OCI-LY1 (cell line): Measurements from ENCODE around the gene LRRC73.

ENCODE experiments used
- H2AFZ ChIP-seq: fragments of 200-600 bp; sonication (generic), shearing (Covaris generic); 2 replicates; pipeline ENCODE4 v1.6.0; 2014; ENCODE audit warnings: antibody characterized with exemption, mild to moderate bottlenecking, low read length
- H3F3A ChIP-seq: fragments of 200-600 bp; sonication (generic), shearing (Covaris generic); 2 replicates; pipeline ENCODE4 v1.6.0; 2014; ENCODE audit warnings: mild to moderate bottlenecking, antibody characterized with exemption, low read length, moderate library complexity; ENCODE audit not compliant: insufficient read depth
- H3K27ac ChIP-seq: fragments of 200-600 bp; sonication (generic); 2 replicates; pipeline ENCODE4 v1.5.1; 2014; ENCODE audit warnings: low read length, mixed run types, mild to moderate bottlenecking, low read depth; ENCODE audit not compliant: poor library complexity, severe bottlenecking
- H3K27me3 ChIP-seq: fragments of 200-600 bp; sonication (generic); 2 replicates; pipeline ENCODE4 v1.6.0; 2014; ENCODE audit warnings: antibody characterized with exemption, mild to moderate bottlenecking, low read length, moderate library complexity; ENCODE audit not compliant: insufficient read depth
- H3K36me3 ChIP-seq: fragments of 200-600 bp; sonication (generic); 2 replicates; pipeline ENCODE4 v1.6.1; 2014; ENCODE audit warnings: mild to moderate bottlenecking, antibody characterized with exemption, low read length, moderate library complexity, mixed read lengths; ENCODE audit not compliant: insufficient read depth
- H3K4me1 ChIP-seq: fragments of 200-600 bp; sonication (generic); 2 replicates; pipeline ENCODE4 v1.5.1; 2014; ENCODE audit warnings: mild to moderate bottlenecking, low read length, moderate library complexity; ENCODE audit not compliant: insufficient read depth, severe bottlenecking
- H3K4me2 ChIP-seq: fragments of 200-600 bp; sonication (generic), shearing (Covaris generic); 2 replicates; pipeline ENCODE4 v1.6.1; 2014; ENCODE audit warnings: low read length
- H3K4me3 ChIP-seq: fragments of 200-600 bp; sonication (generic); 2 replicates; pipeline ENCODE4 v1.5.1; 2014; ENCODE audit warnings: low read length, low read depth, mild to moderate bottlenecking, mixed read lengths; ENCODE audit not compliant: poor library complexity, severe bottlenecking
- H3K79me2 ChIP-seq: fragments of 200-600 bp; shearing (Covaris generic); 2 replicates; pipeline ENCODE4 v1.6.1; 2016; ENCODE audit warnings: mixed run types, low read length, mixed read lengths; ENCODE audit not compliant: insufficient read depth
- H3K9ac ChIP-seq: fragments of 200-600 bp; sonication (generic), shearing (Covaris generic); 2 replicates; pipeline ENCODE4 v1.6.1; 2014; ENCODE audit warnings: mild to moderate bottlenecking, low read length, mixed read lengths
- H3K9me2 ChIP-seq: fragments of 200-600 bp; sonication (generic), shearing (Covaris generic); 2 replicates; pipeline ENCODE4 v1.6.1; 2014; ENCODE audit warnings: low read depth, mild to moderate bottlenecking, low read length, mixed read lengths
- H3K9me3 ChIP-seq: fragments of 200-600 bp; shearing (Covaris generic); 2 replicates; pipeline ENCODE4 v1.6.1; 2014; ENCODE audit warnings: low read length, mixed read lengths
- H4K20me1 ChIP-seq: fragments of 200-600 bp; sonication (generic), shearing (Covaris generic); 2 replicates; pipeline ENCODE4 v1.6.0; 2016; ENCODE audit warnings: mild to moderate bottlenecking, low read length; ENCODE audit not compliant: insufficient read depth
- EZH2 ChIP-seq: fragments of 200-600 bp; sonication (generic), shearing (Covaris generic); IDR thresholded peaks from 2 replicates; pipeline ENCODE4 v1.8.0; 2017; ENCODE audit warnings: borderline replicate concordance, mixed run types, mild to moderate bottlenecking, antibody characterized with exemption, low read length, moderate library complexity, mixed read lengths
- TF ChIP-seq, protein P1 (sequence below): fragments of 200-600 bp; sonication (generic), shearing (Covaris generic); IDR thresholded peaks from 2 replicates; pipeline ENCODE4 v1.5.1; 2017; ENCODE audit warnings: mild to moderate bottlenecking, antibody characterized with exemption, low read length, moderate library complexity, mixed read lengths

Gene LRRC73

DNA sequence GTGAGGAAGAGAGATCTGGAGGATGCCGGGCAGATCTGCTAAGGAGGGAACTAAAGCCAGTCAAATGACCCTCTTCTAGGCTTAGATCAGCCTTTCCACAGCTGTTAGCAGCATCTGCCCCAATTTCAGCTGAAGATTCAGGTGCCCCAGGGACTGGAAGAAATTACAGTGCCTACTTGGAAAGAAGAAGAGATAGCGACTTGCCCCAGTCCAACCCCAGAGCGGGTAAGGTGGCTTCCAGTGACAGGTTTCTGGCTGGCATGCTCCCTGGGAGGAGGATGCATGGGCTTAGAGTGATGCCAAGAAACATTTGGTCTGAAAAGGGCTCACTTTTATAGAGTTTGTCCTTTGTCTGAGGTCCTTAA is 32.2 kb downstream of the LRRC73 start:
- Histone ChIP-seq H3F3A (no peaks in the 10 kb centered on the region), H3K27ac (peak overlapping the region; percentile 29), H3K9ac (peak overlapping the region; percentile 71), H4K20me1 (no peaks in the 10 kb centered on the region), H3K27me3 (no peaks in the 10 kb centered on the region), H3K9me2 (no peaks in the 10 kb centered on the region), H3K4me3 (peak overlapping the region; percentile 72), H2AFZ (no peak overlapping the region), H3K36me3 (no peaks in the 10 kb centered on the region), H3K4me1 (peaks cover 42% of the 10 kb centered on the region), H3K9me3 (no peaks in the 10 kb centered on the region), H3K79me2 (no peaks in the 10 kb centered on the region), H3K4me2 (peak overlapping the region; percentile 87)
- no peak for TF ChIP-seq EZH2
- TF ChIP-seq, protein P1, sequence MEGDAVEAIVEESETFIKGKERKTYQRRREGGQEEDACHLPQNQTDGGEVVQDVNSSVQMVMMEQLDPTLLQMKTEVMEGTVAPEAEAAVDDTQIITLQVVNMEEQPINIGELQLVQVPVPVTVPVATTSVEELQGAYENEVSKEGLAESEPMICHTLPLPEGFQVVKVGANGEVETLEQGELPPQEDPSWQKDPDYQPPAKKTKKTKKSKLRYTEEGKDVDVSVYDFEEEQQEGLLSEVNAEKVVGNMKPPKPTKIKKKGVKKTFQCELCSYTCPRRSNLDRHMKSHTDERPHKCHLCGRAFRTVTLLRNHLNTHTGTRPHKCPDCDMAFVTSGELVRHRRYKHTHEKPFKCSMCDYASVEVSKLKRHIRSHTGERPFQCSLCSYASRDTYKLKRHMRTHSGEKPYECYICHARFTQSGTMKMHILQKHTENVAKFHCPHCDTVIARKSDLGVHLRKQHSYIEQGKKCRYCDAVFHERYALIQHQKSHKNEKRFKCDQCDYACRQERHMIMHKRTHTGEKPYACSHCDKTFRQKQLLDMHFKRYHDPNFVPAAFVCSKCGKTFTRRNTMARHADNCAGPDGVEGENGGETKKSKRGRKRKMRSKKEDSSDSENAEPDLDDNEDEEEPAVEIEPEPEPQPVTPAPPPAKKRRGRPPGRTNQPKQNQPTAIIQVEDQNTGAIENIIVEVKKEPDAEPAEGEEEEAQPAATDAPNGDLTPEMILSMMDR, result no peak

GRCh38 chr6:43477235-43478007 is 32.7 kb downstream of the LRRC73 start, which contains the start of gene TJAP1:
TSS of gene TJAP1 (plus strand) at chr6:43477570. CDS start at chr6:43499002, 21,432 bp downstream.
- H3K27ac ChIP-seq, result peak within 1 kb of the TSS; percentile 29
- no peaks in the 10 kb centered on the region for H3K27me3 ChIP-seq
- no peaks in the 10 kb centered on the region for H3K79me2 ChIP-seq
- H3K9me3 ChIP-seq, result no peaks in the 10 kb centered on the region
- peak within 1 kb of the TSS; percentile 72 for H3K4me3 ChIP-seq
- no peaks in the 10 kb centered on the region for H3K36me3 ChIP-seq
- H4K20me1 ChIP-seq, result no peaks in the 10 kb centered on the region
- H3F3A ChIP-seq, result no peaks in the 10 kb centered on the region
- H3K4me2 ChIP-seq, result peak within 1 kb of the TSS; percentile 87
- H3K9me2 ChIP-seq, result no peaks in the 10 kb centered on the region
- TF ChIP-seq EZH2, result no peak
- TF ChIP-seq, protein P1, result no peak
- H3K9ac ChIP-seq, result peak within 1 kb of the TSS; percentile 71
- peaks cover 42% of the 10 kb centered on the region for H3K4me1 ChIP-seq
- H2AFZ ChIP-seq, result peak within 1 kb of the TSS; percentile 50

DNA sequence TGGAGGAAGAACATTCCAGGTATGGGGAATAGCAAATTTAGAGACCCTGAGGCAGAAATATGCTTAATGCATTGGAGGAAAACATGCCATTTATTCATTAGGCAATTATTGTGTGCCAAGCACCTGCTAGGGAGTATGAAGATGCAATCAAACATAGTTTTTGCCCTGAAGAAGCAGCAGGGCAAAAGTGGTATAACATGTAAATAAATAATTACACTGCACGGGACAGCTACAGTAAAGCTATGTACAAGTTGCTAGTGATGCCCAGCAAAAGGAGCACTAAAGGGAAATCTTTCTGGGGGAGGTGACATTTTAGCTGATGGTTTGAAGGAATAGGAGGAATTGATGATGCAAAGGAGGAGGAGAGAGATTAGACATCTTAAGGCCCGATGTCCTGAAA is 33.4 kb downstream of the LRRC73 start:
- Histone ChIP-seq H3K4me3 (peak overlapping the region; percentile 72), H3K9me2 (no peaks in the 10 kb centered on the region), H3K27me3 (no peaks in the 10 kb centered on the region), H3K36me3 (no peaks in the 10 kb centered on the region), H3K27ac (no peak overlapping the region), H3K9me3 (no peaks in the 10 kb centered on the region), H3F3A (no peaks in the 10 kb centered on the region), H3K4me1 (peaks cover 36% of the 10 kb centered on the region), H3K79me2 (no peaks in the 10 kb centered on the region), H2AFZ (peak overlapping the region; percentile 50), H3K4me2 (peak overlapping the region; percentile 87), H4K20me1 (no peaks in the 10 kb centered on the region), H3K9ac (peak overlapping the region; percentile 41)
- no peak for TF ChIP-seq EZH2

DNA sequence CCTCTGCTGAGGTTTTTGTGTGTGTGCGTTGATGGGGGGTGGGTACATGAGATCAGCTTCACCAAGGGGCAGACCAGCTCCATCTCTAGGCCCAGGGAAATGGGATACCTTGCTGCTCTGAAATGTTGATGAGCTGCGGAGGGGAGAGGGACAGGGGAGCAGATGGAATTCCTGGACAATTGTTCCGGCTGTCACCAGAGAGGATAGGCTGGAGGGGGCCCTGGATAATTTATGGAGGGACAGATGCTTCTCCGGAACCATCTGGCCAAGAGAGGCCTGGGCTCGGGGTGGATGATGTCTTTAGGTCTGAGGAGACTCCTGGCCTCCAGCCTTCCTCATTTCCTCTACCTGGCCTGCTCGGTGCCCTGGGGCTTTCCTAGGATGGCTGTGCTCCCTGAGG is 34.6 kb downstream of the LRRC73 start:
- H3K36me3 ChIP-seq, result no peaks in the 10 kb centered on the region
- H2AFZ ChIP-seq, result no peak overlapping the region
- TF ChIP-seq EZH2, result no peak
- TF ChIP-seq, protein P1, result no peak
- peaks cover 24% of the 10 kb centered on the region for H3K4me1 ChIP-seq
- H3K9me2 ChIP-seq, result no peaks in the 10 kb centered on the region
- H3F3A ChIP-seq, result no peaks in the 10 kb centered on the region
- no peak overlapping the region for H3K4me3 ChIP-seq
- H3K79me2 ChIP-seq, result no peaks in the 10 kb centered on the region
- no peaks in the 10 kb centered on the region for H3K9me3 ChIP-seq
- H3K4me2 ChIP-seq, result no peak overlapping the region
- no peaks in the 10 kb centered on the region for H4K20me1 ChIP-seq
- no peak overlapping the region for H3K27ac ChIP-seq
- H3K27me3 ChIP-seq, result no peaks in the 10 kb centered on the region
- no peak overlapping the region for H3K9ac ChIP-seq
